ENCODE results near the gene PRKCD.

Gene PRKCD

GRCh38 chr3:53193466-53194209, 32.6 kb downstream of the PRKCD start:
- no peak for DNase-seq

DNA sequence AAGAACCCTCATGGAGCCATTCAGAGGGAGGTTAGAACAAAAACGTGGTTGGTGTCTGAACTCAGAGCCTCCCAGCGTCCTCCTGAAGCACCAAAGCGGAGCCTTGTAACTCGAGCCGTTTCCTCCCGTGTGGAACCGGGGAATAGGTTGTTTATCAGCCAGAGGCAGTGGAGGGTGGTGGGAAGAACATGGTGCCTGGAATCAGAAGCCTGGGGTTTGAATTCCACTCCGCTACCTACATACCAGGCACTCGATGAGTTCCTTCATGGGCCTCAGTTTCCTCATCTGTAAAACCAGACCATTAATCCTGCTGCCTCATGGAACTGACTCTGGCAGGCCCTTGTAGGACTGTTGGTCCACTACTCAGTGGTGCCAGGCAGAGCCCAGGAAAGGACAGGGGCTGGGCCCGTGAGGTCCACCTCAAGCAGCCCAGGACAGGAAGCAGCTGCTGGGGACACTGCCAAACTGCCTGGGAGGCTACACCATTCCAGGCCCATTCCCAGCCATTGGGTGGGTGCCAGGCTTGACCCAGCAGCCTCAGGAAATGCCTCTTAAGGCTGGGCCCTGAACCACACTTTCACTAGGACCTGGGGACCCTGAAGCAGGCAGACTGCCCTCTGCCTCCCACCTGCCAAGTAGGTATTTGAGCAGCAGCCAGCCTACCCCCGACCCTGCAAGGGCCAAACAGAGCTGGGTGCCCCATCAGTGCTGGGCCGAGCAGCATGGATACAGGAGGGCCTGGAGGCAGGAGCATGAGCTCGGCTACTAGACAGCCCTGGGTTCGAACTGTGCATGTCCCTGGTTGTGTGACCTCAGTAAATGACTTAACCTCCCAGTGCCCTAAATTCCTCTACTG, 33.4 kb downstream of the PRKCD start:
- DNase-seq = no peak

- no peak for DNase-seq
Measured at GRCh38 chr3:53195066-53195450, 34.0 kb downstream of the PRKCD start.

- peak; percentile 58 for DNase-seq
Measured at GRCh38 chr3:53195602-53196574, 34.9 kb downstream of the PRKCD start.

DNA sequence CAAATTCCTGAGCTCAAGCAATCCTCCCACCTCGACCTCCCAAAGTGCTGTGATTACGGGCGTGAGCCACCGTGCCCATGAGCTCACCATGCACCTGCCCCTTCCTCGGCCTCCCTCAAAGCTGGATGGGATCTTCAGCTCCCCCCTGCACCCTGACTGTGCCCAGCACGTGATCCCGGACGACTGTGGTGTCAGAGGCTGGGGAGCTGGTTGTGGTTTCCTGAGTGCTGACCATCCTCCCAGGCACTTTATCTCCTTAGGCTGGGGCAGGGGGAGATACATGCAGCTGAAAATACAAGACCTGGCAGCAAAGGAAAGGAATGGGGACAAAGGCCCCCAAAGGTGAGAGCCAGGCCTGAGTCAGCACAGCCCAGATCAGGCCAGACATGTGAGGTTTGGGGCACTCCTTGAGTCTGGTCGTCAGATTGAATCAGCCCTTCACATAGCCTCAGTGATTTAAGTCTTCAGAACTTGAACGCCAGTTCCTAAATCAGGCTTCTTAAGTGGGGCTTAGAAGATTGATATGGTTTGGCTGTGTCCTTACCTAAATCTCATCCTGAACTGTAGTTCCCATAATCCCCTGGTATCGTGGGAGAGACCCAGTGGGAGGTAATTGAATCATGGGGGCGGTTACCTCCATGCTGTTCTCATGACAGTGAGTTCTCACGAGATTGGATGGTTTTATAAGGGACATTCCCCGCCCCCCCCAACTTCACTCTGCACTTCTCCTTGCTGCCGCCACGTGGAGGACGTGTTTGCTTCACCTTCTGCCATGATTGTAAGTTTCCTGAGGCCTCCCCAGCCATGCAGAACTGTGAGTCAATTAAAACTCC, 35.8 kb downstream of the PRKCD start:
- DNase-seq = peak; percentile 63

GRCh38 chr3:53198256-53198977, 37.4 kb downstream of the PRKCD start:
- DNase-seq = no peak

DNA sequence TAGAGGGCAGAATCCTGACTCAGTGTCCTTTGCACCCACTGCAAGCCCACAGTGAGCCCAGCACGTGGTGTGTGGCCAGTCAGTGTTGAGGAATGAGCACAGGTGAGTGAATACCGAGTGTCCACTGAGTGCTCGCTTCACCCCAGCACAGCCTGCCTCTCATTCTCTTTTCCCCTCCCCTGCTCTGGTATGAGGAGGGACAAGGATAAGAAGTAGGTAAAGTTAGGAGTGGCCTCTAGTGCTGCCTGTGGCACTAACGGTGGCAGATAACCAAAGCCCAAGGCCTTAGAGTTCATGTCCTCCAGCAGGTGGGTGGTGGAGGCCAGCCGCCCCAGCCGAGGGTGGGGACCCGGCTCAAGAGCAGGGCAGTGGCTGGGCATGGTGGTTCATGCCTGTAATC, 38.0 kb downstream of the PRKCD start:
- no peak for DNase-seq

- DNase-seq = no peak
Measured at GRCh38 chr3:53199834-53200233, 38.8 kb downstream of the PRKCD start.

GRCh38 chr3:53200501-53201498, 39.8 kb downstream of the PRKCD start:
- no peak for DNase-seq

GRCh38 chr3:53202331-53203015, 41.5 kb downstream of the PRKCD start:
- no peak for DNase-seq

DNA sequence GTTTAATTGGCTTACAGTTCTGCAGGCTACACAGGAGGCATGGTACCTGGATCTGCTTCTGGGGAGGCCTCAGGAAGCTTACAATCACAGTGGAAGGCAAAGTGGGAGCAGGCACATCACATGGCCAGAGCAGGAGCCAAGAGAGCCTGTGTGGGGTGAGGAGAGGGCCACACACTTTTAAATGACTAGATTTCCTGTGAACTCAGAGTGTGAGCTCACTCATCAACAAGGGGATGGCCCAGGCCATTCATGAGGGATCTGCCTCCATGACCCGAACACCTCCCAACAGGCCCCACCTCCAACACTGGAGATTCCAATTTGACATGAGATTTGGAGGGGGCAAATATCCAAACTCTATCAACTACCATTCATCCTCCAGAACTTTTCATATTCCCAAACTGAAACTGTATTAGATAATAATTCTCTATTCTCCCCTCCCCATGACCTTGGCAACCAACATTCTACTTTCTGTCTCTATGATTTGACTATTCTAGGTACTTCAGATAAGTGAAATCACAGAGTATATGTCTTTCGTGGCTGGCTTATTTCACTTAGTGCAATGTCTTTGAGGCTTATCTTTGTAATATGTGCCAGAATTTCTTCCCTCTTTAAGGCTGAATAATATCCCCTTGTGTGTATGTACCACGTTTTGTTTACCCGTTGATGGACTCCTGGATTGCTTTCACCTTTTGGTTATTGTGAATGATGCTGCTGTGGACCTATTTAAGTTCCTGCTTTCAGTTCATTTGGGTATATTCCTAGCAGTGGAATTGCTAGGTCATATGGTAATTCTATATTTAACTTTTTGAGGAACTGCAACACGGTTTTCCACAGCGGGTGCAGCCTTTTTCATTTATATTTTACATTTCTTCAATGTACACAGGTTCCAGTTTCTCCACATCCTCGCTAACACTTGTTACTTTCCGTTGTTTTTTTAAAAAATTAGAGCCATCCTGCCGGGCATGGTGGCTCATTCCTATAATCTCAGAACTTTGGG, 51.0 kb downstream of the PRKCD start:
- no peak for DNase-seq

GRCh38 chr3:53213276-53213675, 52.3 kb downstream of the PRKCD start:
- no peak for DNase-seq

DNA sequence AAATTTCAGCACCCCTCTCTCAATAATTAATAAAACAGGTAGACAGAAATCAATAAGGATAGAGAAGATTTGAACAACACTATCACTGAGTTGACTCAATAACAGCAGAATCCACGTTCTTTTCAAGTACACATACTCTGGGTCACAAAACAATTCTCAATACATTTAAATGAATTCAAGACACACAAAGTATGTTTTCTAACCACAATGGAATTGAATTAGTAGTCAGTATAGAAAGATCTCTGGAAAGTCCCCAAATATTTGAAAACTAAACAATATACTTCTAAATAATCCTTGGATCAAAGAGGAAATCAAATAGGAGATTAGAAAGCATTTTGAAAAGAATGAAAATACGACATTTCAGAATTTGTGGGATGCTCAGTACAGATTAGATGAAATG, 54.8 kb downstream of the PRKCD start:
- DNase-seq = no peak

DNA sequence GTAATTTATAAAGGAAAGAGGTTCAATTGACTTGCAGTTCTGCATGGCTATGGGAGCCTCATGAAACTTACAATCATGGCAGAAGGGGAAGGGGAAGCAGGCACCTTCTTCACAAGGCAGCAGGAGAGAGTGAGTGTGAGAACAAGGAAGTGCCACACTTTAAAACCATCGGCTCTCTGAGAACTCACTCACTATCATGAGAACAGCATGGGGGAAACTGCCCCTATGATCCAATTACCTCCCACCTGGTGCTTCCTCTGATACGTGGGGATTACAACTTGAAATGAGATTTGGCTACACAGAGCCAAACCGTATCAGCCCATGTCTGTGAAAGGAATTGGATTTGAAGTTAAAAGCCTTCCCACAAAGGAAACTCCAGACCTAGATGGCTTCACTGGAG, 55.7 kb downstream of the PRKCD start:
- DNase-seq = no peak

DNA sequence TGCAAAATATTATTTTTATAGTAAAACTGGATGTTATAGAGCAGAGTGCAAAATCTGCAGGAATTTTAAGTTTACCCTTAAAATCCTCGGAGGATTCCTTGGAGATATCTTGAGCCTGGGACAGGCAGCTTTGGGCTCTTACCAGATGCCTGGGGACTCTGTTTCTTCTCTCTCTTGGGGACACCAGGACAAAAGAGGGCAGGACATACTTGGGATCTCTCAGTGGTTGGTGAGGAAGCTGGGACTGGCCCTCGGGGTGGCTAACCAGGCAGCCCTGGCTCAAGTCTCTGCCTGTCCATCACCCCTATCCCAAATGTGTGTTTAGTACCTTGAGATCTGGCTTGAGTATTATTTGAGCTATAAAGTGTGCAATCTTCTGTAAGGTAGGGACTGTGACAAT, 56.2 kb downstream of the PRKCD start:
- DNase-seq = no peak

DNA sequence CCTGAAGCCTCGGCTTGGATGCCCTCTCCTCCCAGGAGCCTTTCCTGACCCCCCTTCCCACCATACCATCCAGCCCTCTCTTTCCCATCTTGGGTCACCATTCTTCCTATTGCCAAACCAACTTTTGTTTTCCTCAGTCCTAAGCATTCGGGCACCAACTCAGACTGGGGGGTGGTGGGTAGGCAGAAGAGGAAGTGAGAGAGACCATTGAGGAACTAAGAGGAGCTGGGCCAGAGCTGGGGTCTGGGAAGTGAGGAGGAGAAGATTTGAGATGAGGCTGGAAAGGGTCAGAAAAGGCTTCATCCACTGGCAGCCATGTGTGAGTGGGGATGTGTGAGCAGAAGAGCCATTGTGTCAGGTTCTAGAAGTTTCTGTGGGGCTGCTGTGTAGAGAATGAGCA, 57.1 kb downstream of the PRKCD start:
- no peak for DNase-seq

- peak; percentile 90 for DNase-seq
Measured at GRCh38 chr3:53219895-53220483, 59.0 kb downstream of the PRKCD start.

- no peak for DNase-seq
Measured at GRCh38 chr3:53221345-53221744, 60.3 kb downstream of the PRKCD start.

Measured in activated CD4-positive, alpha-beta T cell treated with anti-CD3 and anti-CD28 coated beads, Interleukin-10, Interleukin-2, amounts not matched to agents 100 ng/mL and 50 ng/mL, durations not matched to agents 16 hours and 8 hours (primary cell).